Naive thymus-derived CD8-positive, alpha-beta T cell (primary cell): ENCODE results near the gene KLHL24. TPM values are rescaled to one million over a fixed set of nuclear protein-coding genes. Genes with fewer than 3 reads are reported as not detected.
"Not testable (repeated sequence)": the region's sequence is repeated elsewhere in the genome, so short reads cannot be mapped to it uniquely, and the experiment has no call there.

ENCODE experiments used
- ATAC-seq, 2 donors: fragments of 150-1000 bp; cut with Tn5 transposase in 1 of 2; sonication (Bioruptor Pico), chemical (Tn5 transposase) in 1 of 2; 1 replicate in 1 of 2; 2 replicates in 1 of 2; pipeline ENCODE4 v1.10.0; 2021; ENCODE audit warnings: mild to moderate bottlenecking in 2 of 2, moderate library complexity in 2 of 2
- POLR2A ChIA-PET: fragments of 350-600 bp; sonication (Branson Sonifier 250); formaldehyde crosslinking; loops from one replicate; lab custom pipeline; 2021; ENCODE audit warnings: antibody characterized with exemption; lab: Charles Lee
- DNase-seq, 10 donors: peaks; one replicate each; pipeline versions ENCODE4 v3.0.0 to v3.0.0-alpha.2; 2020 to 2022
- H3K27ac Mint-ChIP-seq, 10 donors: one replicate each; pipeline ENCODE4 v1.8.0; 2020 to 2022; ENCODE audit warnings: mild to moderate bottlenecking in 10 of 10, mixed read lengths in 10 of 10, moderate library complexity in 4 of 10, inconsistent platforms in 1 of 10
- H3K27me3 Mint-ChIP-seq, 5 donors: one replicate each; pipeline ENCODE4 v1.8.0; 2021 to 2022; ENCODE audit warnings: mixed read lengths in 5 of 5
- H3K36me3 Mint-ChIP-seq, 3 donors: one replicate each; pipeline ENCODE4 v1.8.0; 2020 to 2022; ENCODE audit warnings: mixed read lengths in 3 of 3, mild to moderate bottlenecking in 2 of 3, inconsistent platforms in 1 of 3
- H3K4me1 Mint-ChIP-seq, 4 donors: one replicate each; pipeline ENCODE4 v1.8.0; 2021 to 2022; ENCODE audit warnings: mixed read lengths in 4 of 4
- H3K4me3 Mint-ChIP-seq, 10 donors: one replicate each; pipeline ENCODE4 v1.8.0; 2020 to 2022; ENCODE audit warnings: mild to moderate bottlenecking in 10 of 10, mixed read lengths in 10 of 10, moderate library complexity in 6 of 10, inconsistent platforms in 1 of 10
- H3K9me3 Mint-ChIP-seq, 9 donors: one replicate each; pipeline ENCODE4 v1.8.0; 2020 to 2022; ENCODE audit warnings: mixed read lengths in 9 of 9, mild to moderate bottlenecking in 3 of 9, inconsistent platforms in 1 of 9, moderate library complexity in 1 of 9
- polyA plus RNA-seq, 3 donors: library from polyadenylated mRNA; unstranded; fragments of 300-500 nt; fragmentation: Illumina TruSeq; gene quantifications; one replicate each; pipeline ENCODE4 v1.2.3, GENCODE V29; 2021
- total RNA-seq, 8 experiments: library from RNA in 2 of 8; stranded (reverse) in 2 of 8; gene quantifications; one replicate each; pipeline ENCODE4 v1.2.3 and lab custom pipeline; 2021 to 2026

Gene KLHL24
- total and polyA plus RNA-seq, 5 experiments from 2014 or later = 42.4 to 114 (median 46.3) TPM

GRCh38 chr3:183698318-183698751, 62.9 kb downstream of the KLHL24 start:
- DNase-seq (peak in 6 of 10 donors; percentile 6 to 44 (median 26)), ATAC-seq (peak; percentile 41 to 50)
- peaks cover 0 to 3% (median 2%) of the 10 kb centered on the region in 3 donors for H3K36me3 Mint-ChIP-seq
- H3K27ac Mint-ChIP-seq = peak overlapping the region; percentile 5 to 97 (median 92)
- H3K4me1 Mint-ChIP-seq = peaks cover 21 to 44% (median 41%) of the 10 kb centered on the region in 4 donors
- peak overlapping the region; percentile 79 to 99 (median 95) for H3K4me3 Mint-ChIP-seq
- no peaks in the 10 kb centered on the region for H3K27me3 Mint-ChIP-seq
- POLR2A ChIA-PET = interaction anchor here (0.6 to 3.5 kb wide), 5 partner anchors 11 to 804 kb away, joined by 3 to 42 read pairs (median 4); partner anchors contain the start of gene KLHL24
- no peaks in the 10 kb centered on the region for H3K9me3 Mint-ChIP-seq

DNA sequence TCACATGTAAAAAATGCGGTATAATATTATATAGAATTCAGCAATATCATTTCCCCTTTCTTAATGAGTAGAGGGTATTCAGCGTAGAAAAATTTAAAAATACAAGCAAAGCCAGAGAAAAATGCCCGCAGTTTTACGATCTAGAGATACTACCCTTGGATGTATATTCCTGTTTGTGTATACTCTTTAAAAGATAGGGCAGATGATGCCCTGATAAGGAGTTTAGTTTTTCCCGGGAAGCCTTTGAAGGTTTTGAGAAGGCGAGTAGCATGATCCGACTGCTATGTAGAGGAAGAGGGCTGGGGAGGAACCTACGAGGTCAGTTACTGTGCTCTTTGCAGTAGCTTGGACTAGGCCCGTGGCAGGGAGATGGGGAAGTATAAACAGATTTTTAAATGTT, 63.3 kb downstream of the KLHL24 start:
- Mint-ChIP-seq H3K4me1 (peaks cover 21 to 45% (median 43%) of the 10 kb centered on the region in 4 donors), H3K27ac (peak overlapping the region; percentile 5 to 97 (median 86)), H3K27me3 (no peaks in the 10 kb centered on the region), H3K36me3 (peaks cover 0 to 3% (median 2%) of the 10 kb centered on the region in 3 donors), H3K4me3 (peak overlapping the region; percentile 79 to 99 (median 95)), H3K9me3 (no peaks in the 10 kb centered on the region)
- POLR2A ChIA-PET = interaction anchor here (0.6 to 3.5 kb wide), 3 partner anchors 19 to 804 kb away, joined by 4 to 42 read pairs (median 7); partner anchors contain the start of gene KLHL24
- DNase-seq = peak in 3 of 10 donors; percentile 1 to 9 (median 2)
- no peak for ATAC-seq

DNA sequence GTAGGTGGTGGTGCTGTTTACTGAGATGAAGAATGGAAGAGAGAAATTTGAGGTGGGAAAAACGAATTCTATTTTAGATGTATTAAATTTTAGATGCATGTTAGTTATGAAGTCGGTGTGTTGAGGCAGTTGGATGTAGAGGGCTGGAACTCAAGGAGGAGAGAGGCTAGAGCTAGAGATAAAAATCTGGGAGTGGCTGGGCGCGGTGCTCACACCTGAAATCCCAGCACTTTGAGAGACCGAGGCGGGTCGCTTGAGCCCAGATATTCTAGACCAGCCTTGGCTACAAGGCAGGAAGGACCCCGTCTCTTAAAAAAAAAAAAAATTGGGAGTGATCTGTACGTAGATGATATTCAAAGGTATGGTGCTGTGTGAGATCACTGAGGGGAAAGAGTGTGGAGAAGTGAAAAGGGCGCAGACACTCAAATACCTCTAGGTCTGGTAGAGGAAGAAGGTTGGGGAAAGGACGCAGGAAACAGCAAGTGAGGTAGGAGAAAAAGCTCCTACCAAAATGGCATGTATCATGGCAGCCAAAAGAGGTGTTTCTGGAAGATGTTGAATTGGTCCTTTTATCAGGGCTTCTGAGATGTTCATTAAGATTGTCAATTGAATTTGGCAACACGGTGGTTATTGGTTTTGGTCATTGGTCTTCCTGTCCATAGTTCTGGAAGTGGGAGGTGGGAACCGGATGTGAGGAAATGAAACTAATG, 64.0 kb downstream of the KLHL24 start:
- peak overlapping the region; percentile 5 to 97 (median 86) for H3K27ac Mint-ChIP-seq
- POLR2A ChIA-PET = interaction anchor here (0.7 kb wide), 1 partner anchor 75 kb away, joined by 3 read pairs; no protein-coding TSS in a partner anchor
- peak overlapping the region; percentile 79 to 99 (median 95) for H3K4me3 Mint-ChIP-seq
- ATAC-seq (no peak), DNase-seq (no peak)
- no peaks in the 10 kb centered on the region for H3K27me3 Mint-ChIP-seq
- peaks cover 24 to 51% (median 47%) of the 10 kb centered on the region in 4 donors for H3K4me1 Mint-ChIP-seq
- no peaks in the 10 kb centered on the region for H3K9me3 Mint-ChIP-seq
- peaks cover 0 to 3% (median 2%) of the 10 kb centered on the region in 3 donors for H3K36me3 Mint-ChIP-seq

DNA sequence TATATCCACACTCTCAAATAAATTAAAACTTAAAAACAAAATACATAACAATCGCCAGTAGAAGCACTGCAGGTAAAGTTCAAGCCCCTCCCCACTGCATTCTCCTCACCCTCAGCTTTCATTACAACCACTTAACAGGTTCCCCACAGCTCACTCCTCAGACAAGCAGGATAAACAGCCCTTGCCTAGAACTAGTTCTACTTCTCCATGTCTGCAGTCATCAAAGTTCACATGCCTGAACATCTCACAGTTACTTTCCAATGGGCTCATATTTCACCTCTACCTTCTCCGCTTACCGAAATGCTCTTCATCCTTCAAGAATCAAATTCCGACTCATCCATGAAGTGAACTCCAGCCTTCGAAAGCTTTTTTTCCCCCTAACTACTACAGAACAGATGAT, 66.3 kb downstream of the KLHL24 start:
- Mint-ChIP-seq H3K4me3 (peak overlapping the region in 2 of 10 donors; percentile 1 to 31), H3K4me1 (peaks cover 24 to 56% (median 51%) of the 10 kb centered on the region in 4 donors), H3K27ac (peak overlapping the region in 4 of 10 donors; percentile 15 to 69 (median 62)), H3K36me3 (peaks cover 0 to 3% (median 0%) of the 10 kb centered on the region in 3 donors), H3K27me3 (no peaks in the 10 kb centered on the region), H3K9me3 (no peaks in the 10 kb centered on the region)
- ATAC-seq (no peak), DNase-seq (no peak)
- POLR2A ChIA-PET = no interaction called here

DNA sequence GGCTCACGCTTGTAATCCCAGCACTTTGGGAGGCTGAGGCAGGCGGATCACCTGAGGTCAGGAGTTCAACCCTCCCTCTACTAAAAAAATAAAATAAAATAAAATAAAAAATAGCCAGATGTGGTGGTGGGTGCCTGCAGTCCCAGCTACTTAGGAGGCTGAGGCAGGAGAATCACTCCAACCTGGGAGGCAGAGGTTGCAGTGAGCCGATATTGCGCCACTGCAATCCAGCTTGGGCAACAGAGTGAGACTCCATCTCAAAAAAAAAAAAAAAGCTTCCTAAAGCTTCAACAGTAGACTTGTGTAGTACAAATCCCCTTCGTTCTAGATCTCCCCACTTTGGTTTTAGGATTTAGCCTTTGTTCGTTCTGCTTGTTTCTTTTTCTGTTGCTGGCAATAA, 68.5 kb downstream of the KLHL24 start:
- POLR2A ChIA-PET, H3K36me3 Mint-ChIP-seq, H3K27me3 Mint-ChIP-seq, DNase-seq, H3K4me3 Mint-ChIP-seq, ATAC-seq, H3K9me3 Mint-ChIP-seq: not testable (repeated sequence)
- Mint-ChIP-seq H3K4me1 (peaks cover 17 to 53% (median 40%) of the 10 kb centered on the region in 4 donors), H3K27ac (peak overlapping the region in 1 of 10 donors; percentile 1)

DNA sequence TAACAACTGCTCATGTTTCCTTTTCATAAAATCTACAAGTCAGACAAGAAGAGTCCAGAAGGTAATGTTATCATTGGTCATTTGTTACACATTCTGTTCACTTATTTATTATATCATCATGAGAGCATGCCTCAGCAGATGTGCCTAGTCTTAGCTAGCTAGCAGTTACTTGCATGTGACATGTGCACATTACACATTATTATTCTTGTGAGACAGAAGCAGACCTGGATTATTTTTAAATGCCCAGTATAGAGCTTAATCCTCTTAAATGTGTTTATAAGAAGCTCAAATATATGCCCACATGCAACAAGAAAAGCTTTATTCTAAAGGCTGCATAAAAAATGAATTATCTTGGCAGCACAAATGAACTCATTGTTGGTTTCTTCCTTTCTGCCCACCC, 74.8 kb downstream of the KLHL24 start:
- Mint-ChIP-seq H3K4me1 (peaks cover 0 to 21% (median 7%) of the 10 kb centered on the region in 4 donors), H3K9me3 (no peaks in the 10 kb centered on the region), H3K27me3 (no peaks in the 10 kb centered on the region), H3K4me3 (no peak overlapping the region), H3K27ac (peak overlapping the region in 2 of 10 donors; percentile 20 to 70), H3K36me3 (peaks cover 0 to 5% (median 0%) of the 10 kb centered on the region in 3 donors)
- POLR2A ChIA-PET = no interaction called here
- DNase-seq (no peak), ATAC-seq (no peak)

DNA sequence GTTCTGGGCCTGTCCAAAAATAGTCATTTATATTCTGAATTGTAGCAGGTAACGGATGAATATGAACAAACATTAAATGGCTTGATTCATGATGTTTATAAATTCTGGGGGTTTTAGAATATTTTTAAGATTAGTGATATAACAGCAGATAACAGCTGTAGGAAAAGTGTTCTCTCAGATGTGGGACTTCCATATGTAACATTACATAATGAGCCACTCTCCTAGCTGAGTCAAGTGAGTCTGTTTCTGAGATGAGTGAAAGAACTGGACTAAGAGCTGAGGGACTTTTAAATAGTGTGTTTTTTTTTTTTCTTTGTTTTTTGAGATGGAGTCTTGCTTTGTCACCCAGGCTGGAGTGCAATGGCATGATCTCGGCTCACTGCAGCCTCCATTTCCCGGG, 76.1 kb downstream of the KLHL24 start:
- no peaks in the 10 kb centered on the region for H3K27me3 Mint-ChIP-seq
- no peaks in the 10 kb centered on the region for H3K9me3 Mint-ChIP-seq
- POLR2A ChIA-PET = no interaction called here
- ATAC-seq (no peak), DNase-seq (no peak)
- H3K4me1 Mint-ChIP-seq = peaks cover 0 to 15% (median 5%) of the 10 kb centered on the region in 4 donors
- H3K27ac Mint-ChIP-seq = no peak overlapping the region
- H3K4me3 Mint-ChIP-seq = no peak overlapping the region
- H3K36me3 Mint-ChIP-seq = peaks cover 0 to 10% (median 0%) of the 10 kb centered on the region in 3 donors

DNA sequence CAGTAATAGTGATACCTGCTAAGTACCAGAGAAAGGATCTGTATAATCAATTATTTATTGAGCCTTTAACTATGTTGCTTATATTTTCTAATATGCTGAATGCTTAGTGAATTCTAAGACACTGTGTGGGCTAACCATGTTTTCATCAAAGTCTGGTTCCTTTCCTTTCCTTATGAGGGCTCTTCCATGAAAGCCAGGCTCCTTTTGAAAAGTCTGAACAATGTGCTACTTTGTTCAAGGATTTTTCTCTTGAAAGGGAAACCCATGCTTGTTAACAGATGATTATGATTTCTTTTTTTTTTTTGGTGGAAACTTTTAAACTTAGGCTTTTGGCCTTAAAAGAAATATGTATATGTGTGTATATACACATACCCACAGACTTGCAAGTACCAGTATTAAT, 79.2 kb downstream of the KLHL24 start:
- no peaks in the 10 kb centered on the region for H3K27me3 Mint-ChIP-seq
- peaks cover 0 to 7% (median 3%) of the 10 kb centered on the region in 4 donors for H3K4me1 Mint-ChIP-seq
- DNase-seq (no peak), ATAC-seq (no peak)
- POLR2A ChIA-PET = no interaction called here
- H3K36me3 Mint-ChIP-seq = peaks cover 0 to 39% (median 11%) of the 10 kb centered on the region in 3 donors
- H3K4me3 Mint-ChIP-seq = no peak overlapping the region
- H3K27ac Mint-ChIP-seq = peak overlapping the region in 1 of 10 donors; percentile 15
- no peaks in the 10 kb centered on the region for H3K9me3 Mint-ChIP-seq

- no peaks in the 10 kb centered on the region for H3K4me1 Mint-ChIP-seq
- H3K9me3 Mint-ChIP-seq = no peaks in the 10 kb centered on the region
- POLR2A ChIA-PET = interaction anchor here (0.7 kb wide), 1 partner anchor 34 kb away, joined by 3 read pairs; no protein-coding TSS in a partner anchor
- DNase-seq (no peak), ATAC-seq (no peak)
- no peak overlapping the region for H3K4me3 Mint-ChIP-seq
- no peak overlapping the region for H3K27ac Mint-ChIP-seq
- peaks cover 7 to 67% (median 23%) of the 10 kb centered on the region in 3 donors for H3K36me3 Mint-ChIP-seq
- H3K27me3 Mint-ChIP-seq = no peaks in the 10 kb centered on the region
Observed at GRCh38 chr3:183718012-183718411, 82.6 kb downstream of the KLHL24 start.

GRCh38 chr3:183725387-183725786, 90.0 kb downstream of the KLHL24 start:
- Mint-ChIP-seq H3K36me3 (peaks cover 11 to 84% (median 56%) of the 10 kb centered on the region in 3 donors), H3K4me3 (no peak overlapping the region), H3K9me3 (no peaks in the 10 kb centered on the region), H3K27me3 (no peaks in the 10 kb centered on the region), H3K27ac (no peak overlapping the region), H3K4me1 (no peaks in the 10 kb centered on the region)
- POLR2A ChIA-PET = no interaction called here
- DNase-seq (no peak), ATAC-seq (no peak)

GRCh38 chr3:183728204-183728603, 92.8 kb downstream of the KLHL24 start:
- Mint-ChIP-seq H3K9me3 (no peaks in the 10 kb centered on the region), H3K27me3 (no peaks in the 10 kb centered on the region), H3K27ac (no peak overlapping the region), H3K4me1 (peaks cover 0 to 1% (median 0%) of the 10 kb centered on the region in 4 donors), H3K36me3 (peaks cover 4 to 79% (median 54%) of the 10 kb centered on the region in 3 donors), H3K4me3 (no peak overlapping the region)
- ATAC-seq (no peak), DNase-seq (no peak)
- POLR2A ChIA-PET = no interaction called here

DNA sequence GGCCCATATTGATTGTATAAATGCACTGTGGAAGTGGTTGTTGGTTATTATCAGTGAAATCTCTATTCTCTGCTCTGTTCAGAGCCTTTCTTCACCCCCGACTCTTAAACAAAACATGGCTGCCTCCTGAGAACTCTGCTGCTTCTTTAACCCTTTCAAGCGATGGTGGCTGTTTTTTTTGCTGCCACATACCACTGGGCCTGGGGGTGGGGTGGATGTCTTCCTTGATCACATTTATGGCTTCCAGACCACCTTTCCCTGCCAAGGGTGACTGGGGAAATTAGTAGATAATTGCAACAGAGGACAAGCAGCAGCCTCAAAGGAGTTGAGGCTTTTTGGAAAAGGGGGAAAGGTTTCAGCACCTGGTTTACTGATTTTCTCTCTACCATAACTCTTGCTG, 94.9 kb downstream of the KLHL24 start:
- no peaks in the 10 kb centered on the region for H3K9me3 Mint-ChIP-seq
- peak overlapping the region in 2 of 10 donors; percentile 3 to 56 for H3K27ac Mint-ChIP-seq
- H3K4me1 Mint-ChIP-seq = peaks cover 0 to 1% (median 0%) of the 10 kb centered on the region in 4 donors
- no peak for ATAC-seq
- no peak overlapping the region for H3K4me3 Mint-ChIP-seq
- DNase-seq = no peak
- H3K27me3 Mint-ChIP-seq = no peaks in the 10 kb centered on the region
- POLR2A ChIA-PET = no interaction called here
- peaks cover 4 to 84% (median 46%) of the 10 kb centered on the region in 3 donors for H3K36me3 Mint-ChIP-seq

DNA sequence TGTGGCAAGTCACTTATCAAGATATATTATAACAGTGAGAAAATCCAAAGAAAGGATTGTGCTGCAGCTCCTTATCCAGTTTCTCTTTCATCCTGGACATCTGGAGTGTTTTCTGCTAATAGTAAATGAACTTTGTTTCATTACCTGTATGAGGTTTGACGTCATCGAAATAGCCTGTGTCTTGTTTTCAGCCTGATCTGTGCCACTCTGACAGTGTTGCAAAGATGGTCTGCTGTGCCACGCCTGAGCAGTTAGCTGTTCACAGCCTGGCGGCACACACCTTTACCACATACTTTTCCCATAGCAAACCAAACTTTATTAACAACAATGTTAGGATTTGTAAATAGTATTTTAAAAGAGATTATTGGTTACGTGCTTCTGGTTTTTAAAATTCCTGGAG, 96.2 kb downstream of the KLHL24 start:
- Mint-ChIP-seq H3K27me3 (no peaks in the 10 kb centered on the region), H3K4me3 (no peak overlapping the region), H3K4me1 (peaks cover 0 to 1% (median 0%) of the 10 kb centered on the region in 4 donors), H3K27ac (no peak overlapping the region), H3K36me3 (peaks cover 4 to 82% (median 39%) of the 10 kb centered on the region in 3 donors), H3K9me3 (no peaks in the 10 kb centered on the region)
- no peak for ATAC-seq
- DNase-seq = no peak
- POLR2A ChIA-PET = no interaction called here
